Hepatic stellate cell (primary cell): ENCODE measurements around the gene RFX5.

Experiments used
- DNase-seq: peaks from one replicate; pipeline ENCODE4 v3.0.0; 2011; ENCODE audit warnings: low spot score

Gene RFX5

DNA sequence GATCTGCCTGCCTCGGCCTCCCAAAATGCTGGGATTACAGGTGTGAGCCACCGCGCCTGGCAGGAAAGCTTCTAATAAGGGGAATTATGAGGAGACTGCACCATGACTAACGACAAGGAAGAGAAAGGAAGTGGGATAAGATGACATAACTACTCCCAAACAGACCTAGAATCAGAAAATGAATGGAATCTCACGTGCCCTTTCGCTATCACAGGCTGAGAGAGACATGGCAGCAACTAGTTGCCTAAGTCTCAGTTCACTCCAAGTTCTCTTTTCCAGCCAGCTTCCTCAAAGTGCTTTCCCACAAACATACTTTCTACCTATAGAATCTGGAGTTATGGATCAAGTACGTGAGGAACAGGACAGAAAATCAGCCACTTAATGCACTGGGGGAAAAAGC lies 21.8 kb downstream of the RFX5 start:
- no peak for DNase-seq

DNA sequence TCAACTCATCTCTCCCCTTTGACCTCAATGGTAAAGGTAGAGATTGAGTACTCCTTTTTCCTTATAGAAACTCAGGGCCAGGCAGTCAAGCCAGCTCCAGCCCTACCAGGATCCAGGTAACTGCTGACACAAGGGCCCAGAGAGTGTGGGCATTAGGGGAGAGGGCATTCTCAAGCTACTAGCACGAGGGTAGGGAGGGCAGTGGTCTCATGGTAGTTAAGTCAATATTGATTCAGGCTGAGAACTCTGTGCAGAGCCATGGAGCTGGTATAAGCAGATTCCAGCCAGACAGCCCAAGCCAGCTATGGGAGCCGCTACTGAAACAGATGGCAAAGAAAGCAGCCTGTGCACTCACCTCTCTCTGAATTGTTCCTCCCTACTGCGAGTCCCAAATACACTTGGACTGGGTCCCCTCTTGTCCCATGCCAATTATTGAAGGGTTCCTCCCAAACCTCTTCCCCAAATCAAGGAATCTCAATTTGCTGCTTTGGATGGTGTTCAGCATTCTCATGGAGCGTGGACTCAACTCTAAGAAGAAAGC lies 22.6 kb downstream of the RFX5 start:
- no peak for DNase-seq

DNA sequence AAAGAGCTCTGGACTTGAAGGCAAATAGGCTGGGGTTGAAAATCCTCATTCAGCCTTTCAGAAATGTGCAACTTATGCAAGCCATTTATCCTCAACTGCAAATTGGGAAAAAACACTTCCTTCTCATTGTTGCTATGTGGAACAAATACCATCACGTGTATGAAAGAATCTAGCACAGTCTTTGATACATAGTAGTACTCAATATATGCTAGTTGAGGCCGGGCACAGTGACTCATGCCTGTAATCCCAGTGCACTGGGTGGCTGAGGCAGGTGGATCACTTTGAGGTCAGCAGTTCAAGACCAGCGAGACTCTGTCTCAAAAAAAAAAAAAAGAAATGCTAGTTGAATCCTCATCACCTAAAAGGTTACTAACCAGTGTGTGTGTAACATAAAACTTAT lies 28.1 kb downstream of the RFX5 start:
- DNase-seq, result no peak

DNA sequence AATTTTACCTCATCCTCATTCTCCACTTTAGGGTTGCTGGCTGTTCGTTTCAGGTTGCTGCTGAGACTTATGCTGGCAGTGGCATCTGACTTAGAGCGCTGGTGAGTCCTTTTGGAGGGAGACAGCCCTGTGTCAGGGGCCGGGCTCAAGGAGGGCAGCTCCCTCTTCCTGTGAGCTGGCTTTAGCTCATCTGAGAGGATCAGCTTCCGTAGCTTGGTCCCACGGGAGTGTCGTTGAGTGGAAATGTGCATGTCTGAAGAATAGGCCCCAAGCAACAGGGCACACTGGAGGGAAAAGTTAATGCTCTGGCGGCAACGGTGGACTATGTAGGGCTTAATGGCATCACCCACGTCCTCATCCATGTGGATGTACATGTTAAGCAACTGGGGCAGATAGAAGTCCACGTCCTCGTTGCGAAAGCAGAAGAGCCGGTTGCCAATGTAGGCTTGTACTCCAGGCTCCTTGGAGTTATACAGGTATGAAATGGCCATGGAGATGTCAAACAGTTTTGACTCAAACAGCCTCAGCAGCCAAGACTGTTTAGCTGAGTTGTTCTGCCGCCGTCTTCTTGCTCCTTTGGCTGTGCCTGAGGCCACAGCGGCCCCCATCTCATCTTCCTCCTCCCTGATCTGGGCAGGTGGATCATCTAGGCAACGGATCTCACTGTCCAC lies 31.4 kb downstream of the RFX5 start:
- no peak for DNase-seq

DNA sequence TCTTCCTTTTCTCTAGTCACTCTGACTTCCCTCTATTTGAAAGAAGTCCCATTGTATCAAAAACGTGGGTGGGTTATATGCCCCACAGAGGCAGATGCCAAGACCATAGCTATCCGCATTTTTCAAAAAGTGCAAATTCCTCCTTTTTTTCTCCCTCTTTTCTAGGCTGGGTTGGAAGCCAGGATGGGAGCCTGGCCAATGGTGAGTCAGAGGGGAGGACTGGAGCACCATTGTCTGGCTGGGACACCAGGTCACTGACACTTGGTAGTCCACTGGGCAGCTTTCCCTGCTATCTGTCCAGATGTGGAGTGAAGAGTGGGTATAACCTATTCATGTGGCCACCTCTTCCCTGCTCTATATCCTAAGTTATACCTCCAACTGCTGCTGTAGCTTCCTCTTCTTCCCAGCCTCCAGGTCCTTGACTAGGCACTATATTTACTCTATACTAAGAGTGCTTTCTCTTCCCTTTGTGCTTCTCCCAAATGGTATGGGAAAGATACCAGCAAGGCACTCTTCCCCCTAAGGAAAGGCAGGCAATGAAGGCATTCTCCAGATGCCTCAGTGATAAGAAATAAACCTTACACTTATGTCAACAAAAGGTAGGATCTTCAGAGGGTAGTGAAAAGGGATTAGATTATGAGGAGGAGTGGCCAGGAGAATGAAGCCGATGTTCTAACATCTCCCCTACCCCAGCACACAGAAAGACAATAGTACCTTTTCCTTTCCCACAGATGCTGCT lies 32.7 kb downstream of the RFX5 start:
- DNase-seq, result peak; percentile 85

DNA sequence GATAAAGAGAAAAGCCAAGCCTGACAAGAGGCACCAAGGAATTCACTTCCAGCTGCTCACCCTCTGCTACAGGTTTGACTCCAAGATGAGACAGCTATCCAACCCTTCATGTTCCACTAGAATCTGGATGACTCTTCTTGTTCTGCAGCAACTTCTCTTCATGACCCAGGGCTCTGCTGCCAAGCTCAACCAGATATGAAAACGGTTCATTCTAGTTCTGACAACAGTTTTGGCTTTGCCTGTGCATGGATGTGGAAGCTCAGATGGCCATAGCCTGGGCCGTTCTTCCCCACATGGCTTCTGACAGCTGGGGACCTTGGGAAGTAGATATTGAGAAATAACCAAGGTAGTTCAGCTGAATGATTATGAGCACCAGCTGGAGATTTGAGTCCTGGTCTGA lies 33.6 kb downstream of the RFX5 start:
- DNase-seq, result no peak

DNA sequence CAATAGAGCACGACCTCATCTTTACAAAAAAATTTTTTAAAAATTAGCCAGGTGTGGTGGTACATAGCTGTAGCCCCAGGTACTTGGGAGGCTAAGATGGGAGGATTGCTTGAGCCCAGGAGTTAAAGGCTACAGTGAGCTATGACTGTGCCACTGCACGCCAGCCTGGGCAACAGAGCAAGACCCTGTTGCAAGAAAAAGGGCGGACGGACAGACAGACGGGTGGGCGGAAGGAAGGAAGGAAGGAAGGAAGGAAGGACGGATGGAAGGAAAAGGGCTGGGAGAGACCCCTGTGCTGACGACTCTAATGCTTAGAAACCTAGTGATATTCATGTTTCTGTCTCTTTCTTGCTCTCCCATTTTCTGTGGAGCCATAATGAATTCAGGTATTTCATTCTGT lies 34.2 kb downstream of the RFX5 start:
- DNase-seq, result no peak

DNA sequence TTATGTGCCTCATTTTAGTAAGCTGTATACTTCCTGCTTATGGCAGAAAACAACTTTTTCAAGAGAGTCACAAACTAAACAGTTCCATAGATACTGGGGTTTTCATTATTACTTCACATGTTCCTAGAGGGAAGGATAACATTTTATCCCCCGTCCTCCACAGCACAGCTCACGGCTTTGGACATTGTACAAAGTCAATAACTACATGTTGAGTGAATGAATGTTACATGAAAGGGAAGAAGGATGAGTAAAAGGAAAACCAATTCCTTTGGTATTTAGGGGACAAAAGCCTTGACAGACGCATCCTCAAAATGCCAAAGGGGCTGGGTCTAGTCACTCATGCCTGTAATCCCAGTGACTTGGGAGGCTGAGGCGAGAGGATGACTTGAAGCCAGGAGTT lies 34.6 kb downstream of the RFX5 start:
- DNase-seq, result no peak

DNA sequence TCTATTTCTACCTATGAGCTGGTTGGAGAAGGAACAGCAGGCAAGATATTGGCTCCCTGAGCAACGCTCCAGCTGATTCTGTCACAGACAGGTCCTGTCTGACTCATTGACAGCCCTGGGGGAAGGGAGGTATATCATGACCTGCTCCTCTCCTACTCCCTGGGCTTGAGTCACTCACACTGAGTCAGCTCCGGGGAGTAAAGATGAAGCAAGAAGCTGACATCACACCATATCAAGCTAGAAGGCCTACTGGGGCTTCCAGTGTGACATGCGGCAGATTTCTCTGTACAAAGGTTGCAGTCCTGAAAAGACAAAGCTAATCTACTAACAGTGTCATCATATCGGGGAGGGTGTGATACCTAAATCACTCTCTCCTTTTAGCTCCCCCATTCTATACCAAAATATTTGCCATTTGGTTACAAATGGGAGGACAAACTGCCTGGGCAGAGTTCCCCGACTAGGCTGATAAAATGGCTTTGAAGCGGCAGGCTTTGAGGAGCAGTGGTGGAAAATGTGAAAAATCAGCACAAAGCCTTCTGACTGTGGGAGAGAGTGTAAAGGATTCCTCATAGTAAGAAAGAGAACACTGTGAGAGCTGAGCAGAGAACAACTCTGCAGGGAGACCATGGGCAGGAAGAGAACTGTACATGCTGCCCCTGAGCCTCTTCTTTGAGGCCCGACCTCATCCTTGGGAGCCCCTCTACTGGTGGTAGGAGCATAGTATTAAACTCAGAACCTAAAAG lies 35.3 kb downstream of the RFX5 start:
- DNase-seq, result peak; percentile 97

DNA sequence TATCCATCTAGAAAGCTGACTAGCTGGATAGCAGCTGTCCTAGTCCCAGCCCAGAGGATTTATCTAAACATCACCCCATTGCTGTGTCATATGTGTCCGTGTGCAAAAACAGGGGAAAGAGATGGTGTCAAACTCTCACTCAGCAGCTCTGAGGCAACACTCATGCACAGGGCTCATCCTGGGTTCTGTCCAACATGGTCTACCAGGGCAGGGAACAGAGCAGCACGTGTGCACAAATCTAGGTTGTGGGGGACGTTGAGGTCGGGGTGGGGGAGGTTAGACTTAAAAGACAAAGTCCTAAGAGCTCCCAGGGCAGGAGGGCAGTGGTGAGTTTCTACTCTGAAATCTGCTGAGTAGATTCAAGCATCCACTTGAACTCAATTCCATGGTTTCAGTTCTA lies 36.0 kb downstream of the RFX5 start:
- DNase-seq, result no peak

DNA sequence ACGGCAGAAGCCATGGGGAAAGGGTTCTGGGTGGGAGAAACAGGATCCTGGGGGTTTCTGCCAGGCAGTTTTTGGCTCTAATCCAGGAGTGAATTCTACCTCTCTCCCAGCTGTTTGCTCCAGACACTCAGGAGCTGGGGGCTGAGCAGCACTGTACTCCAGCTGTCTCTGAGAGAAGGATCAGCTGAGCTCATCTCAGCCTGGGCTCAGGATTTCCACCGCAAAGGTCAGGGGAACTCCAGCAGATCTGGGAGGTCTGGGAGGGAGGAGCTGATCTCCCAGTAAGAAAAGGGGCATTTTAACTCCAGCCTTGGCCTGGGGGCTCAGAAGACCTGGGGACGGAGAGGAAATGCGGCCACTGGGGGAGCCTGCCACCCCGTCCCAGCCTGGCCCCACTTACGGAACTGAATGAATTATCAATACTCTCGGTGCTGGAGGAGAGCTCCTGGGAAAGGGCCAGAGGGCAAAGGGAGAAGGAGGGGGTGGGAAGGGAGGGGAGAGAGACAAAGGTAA lies 37.2 kb downstream of the RFX5 start:
- DNase-seq, result peak; percentile 55

DNA sequence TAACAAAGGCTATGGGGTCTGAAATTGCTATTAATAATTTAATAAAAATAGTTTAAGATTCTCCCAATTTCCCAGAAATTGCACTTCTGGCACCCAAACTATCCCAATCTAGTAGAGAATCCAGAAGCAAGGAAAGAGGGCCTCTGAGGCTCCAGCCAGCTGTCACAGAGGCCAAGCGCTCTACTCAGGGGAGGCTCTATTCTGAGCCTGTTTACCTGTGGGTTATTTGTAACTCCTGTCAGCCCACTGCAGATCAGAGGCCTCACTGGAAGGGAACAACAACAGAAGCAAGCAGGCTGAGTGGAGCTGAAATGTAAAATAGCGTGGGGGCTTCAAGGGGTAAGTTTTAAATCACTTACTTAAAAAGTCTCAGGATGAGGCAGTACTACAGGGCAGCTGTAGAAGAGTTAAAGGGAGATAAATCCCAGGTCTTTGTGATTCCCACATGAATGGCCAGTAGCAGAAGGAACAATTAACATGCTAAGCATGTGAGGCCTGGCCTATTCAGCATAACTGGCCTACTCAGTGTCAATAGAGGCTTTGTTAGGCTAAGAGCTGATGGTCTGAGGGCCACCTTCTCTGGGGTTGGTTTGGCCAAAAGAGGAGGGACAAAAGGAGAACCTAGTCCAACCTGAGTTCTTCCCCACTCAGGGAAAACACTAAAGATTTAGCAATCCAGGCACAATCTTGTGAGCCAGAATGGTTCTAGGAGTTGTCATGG lies 52.1 kb downstream of the RFX5 start:
- no peak for DNase-seq

DNA sequence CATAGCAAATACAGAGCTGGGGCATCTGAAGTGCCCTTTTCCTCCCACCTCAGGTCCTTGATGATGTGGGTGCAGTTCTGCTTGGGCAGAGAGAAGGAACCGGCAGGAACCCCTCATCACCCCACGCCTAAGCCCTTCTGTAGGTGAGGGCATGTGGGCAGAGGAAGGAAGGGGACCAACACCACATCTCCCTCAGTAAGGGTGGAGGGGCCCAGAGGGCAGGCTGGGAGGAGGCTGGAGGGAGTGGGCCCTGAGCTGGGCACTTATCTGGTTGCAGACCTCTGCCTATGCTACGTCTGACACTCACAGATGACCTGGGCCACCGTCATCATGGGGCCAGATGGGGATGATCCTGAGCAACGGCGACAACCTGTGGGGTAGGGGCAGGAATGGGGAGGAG lies 54.0 kb downstream of the RFX5 start:
- no peak for DNase-seq

DNA sequence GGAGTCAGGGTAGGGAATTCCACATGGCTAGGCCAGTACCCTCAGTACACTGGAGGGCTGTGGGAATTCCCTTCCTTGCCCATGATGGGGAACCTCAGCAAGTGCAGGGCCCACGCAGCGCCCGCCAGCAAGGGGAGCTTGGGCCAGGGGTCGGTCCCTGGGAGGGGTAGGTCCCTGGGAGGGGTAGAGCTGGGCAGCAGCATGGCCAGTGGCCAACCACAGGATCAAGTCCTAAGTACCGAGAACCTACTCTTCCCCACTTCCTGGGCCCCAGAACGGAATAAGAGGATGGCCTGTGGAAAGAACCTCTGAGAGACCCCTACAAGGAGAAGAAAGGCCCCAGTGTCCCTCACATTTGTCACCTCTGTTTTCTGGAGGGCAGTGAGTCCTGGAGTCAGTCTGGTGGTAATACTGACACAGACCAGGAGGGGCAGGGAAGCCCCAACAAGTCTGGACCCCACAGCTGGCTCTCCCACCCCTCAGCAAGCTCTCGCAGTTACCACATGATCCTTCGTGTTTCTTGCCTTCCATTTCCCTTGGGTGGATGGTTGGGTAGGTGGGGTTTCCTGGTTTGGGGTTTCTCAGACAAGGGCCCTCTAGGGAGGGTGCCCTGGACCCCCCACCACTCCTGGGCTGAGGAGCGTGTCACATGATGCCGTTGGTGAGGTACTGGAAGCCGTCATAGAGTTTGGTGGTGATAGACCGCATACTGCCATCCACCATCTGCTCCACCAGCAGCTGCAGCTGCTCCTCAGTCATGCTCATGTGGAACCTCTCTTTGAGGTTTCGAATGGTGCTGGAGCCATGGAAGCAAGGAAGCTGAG lies 54.6 kb downstream of the RFX5 start:
- DNase-seq, result no peak

DNA sequence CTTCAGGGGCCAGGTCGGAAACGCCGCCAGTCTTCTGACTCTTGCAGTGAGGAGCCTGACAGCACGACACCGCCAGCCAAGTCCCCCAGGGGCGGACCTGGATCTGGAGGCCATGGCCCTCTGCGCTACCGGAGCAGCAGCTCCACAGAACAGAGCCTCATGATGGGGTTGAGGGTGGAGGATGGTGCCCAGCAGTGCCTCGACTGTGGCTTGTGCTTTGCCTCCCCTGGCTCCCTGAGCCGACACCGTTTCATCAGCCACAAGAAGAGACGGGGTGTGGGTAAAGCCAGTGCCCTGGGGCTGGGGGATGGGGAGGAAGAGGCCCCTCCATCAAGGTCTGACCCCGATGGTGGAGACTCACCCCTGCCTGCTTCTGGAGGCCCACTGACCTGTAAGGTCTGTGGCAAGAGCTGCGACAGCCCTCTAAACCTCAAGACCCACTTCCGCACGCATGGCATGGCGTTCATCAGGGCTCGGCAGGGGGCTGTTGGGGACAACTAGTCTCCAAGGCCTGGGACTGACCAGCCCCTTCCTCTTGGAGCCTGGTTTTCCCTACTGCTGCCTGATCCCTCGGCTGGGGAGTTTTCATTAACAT lies 56.2 kb downstream of the RFX5 start:
- DNase-seq, result no peak
